Lower lobe of right lung (tissue), 2 donors: ENCODE measurements around the gene VPS33A. TPM values are rescaled to one million over a fixed set of nuclear protein-coding genes. Genes with fewer than 3 reads are reported as not detected.

Experiments used
- ATAC-seq, 2 donors: fragments of 200-7000 bp; cut with Tn5 transposase; one replicate each; pipeline ENCODE4 v1.9.1; 2020 to 2022; ENCODE audit warnings: mild to moderate bottlenecking in 2 of 2, moderate library complexity in 2 of 2
- DNase-seq: peaks from one replicate; pipeline ENCODE4 v3.0.0-alpha.2; 2020
- H3K27ac ChIP-seq: fragments of 200-600 bp; one replicate; pipeline ENCODE4 v1.8.0; 2022
- H3K27me3 ChIP-seq: fragments of 200-600 bp; one replicate; pipeline ENCODE4 v1.8.0; 2022; ENCODE audit warnings: low read depth
- H3K36me3 ChIP-seq: fragments of 200-600 bp; one replicate; pipeline ENCODE4 v1.8.0; 2022; ENCODE audit warnings: mild to moderate bottlenecking
- H3K4me1 ChIP-seq: fragments of 200-600 bp; one replicate; pipeline ENCODE4 v1.8.0; 2022
- H3K4me3 ChIP-seq: fragments of 200-600 bp; one replicate; pipeline ENCODE4 v1.8.0; 2022; ENCODE audit warnings: mild to moderate bottlenecking
- H3K9me3 ChIP-seq: fragments of 200-600 bp; one replicate; pipeline ENCODE4 v1.8.0; 2022
- CTCF ChIP-seq: fragments of 200-600 bp; IDR thresholded peaks from one replicate; pipeline ENCODE4 v1.8.0; 2022; ENCODE audit warnings: antibody characterized with exemption, mild to moderate bottlenecking
- intact Hi-C: fragments of 100-400 bp; cut with DNase I; formaldehyde crosslinking; loops from one replicate; pipeline ENCODE4 v1.11.0; 2022
- total RNA-seq: library from RNA; stranded (reverse); fragmentation: NEBNext Ultra II Directional; extraction: Animal tissue kit (Norgen Biotek cat#: 25700); gene quantifications from one replicate; pipeline ENCODE4 v1.2.1, GENCODE V29; 2021
- donor health status: DM: no; HTN: yes; CAD: no; lungs with severe emphysema.

VPS33A gene
- total RNA-seq, 1 donor from 2014 or later = 16.2 TPM

- no peak for TF ChIP-seq CTCF
- DNase-seq = no peak
- intact Hi-C loops = no loop called here
- H3K4me3 ChIP-seq = no peak overlapping the region
- ATAC-seq = no peak
- H3K27ac ChIP-seq = no peak overlapping the region
- H3K4me1 ChIP-seq = no peaks in the 10 kb centered on the region
- peaks cover 89% of the 10 kb centered on the region for H3K36me3 ChIP-seq
- H3K27me3 ChIP-seq = no peaks in the 10 kb centered on the region
- no peaks in the 10 kb centered on the region for H3K9me3 ChIP-seq
These were observed 42.5 kb upstream of the VPS33A start for GRCh38 chr12:122308811-122309210.

- H3K27me3 ChIP-seq = no peaks in the 10 kb centered on the region
- no peak for TF ChIP-seq CTCF
- H3K4me1 ChIP-seq = no peaks in the 10 kb centered on the region
- H3K27ac ChIP-seq = no peak overlapping the region
- intact Hi-C loops = no loop called here
- H3K4me3 ChIP-seq = no peak overlapping the region
- no peak for ATAC-seq
- no peak for DNase-seq
- H3K36me3 ChIP-seq = peaks cover 88% of the 10 kb centered on the region
- H3K9me3 ChIP-seq = no peaks in the 10 kb centered on the region
These were observed 40.1 kb upstream of the VPS33A start for GRCh38 chr12:122306407-122306806.

GRCh38 chr12:122304924-122305323, 38.6 kb upstream of the VPS33A start:
- Histone ChIP-seq H3K27ac (no peak overlapping the region), H3K4me1 (no peaks in the 10 kb centered on the region), H3K4me3 (no peak overlapping the region), H3K36me3 (peaks cover 94% of the 10 kb centered on the region), H3K27me3 (no peaks in the 10 kb centered on the region), H3K9me3 (no peaks in the 10 kb centered on the region)
- no peak for ATAC-seq
- TF ChIP-seq CTCF = no peak
- intact Hi-C loops = no loop called here
- DNase-seq = no peak

- intact Hi-C loops = no loop called here
- Histone ChIP-seq H3K36me3 (peaks cover 93% of the 10 kb centered on the region), H3K4me3 (no peak overlapping the region), H3K4me1 (no peaks in the 10 kb centered on the region), H3K27me3 (no peaks in the 10 kb centered on the region), H3K27ac (no peak overlapping the region), H3K9me3 (no peaks in the 10 kb centered on the region)
- no peak for TF ChIP-seq CTCF
- DNase-seq (no peak), ATAC-seq (no peak)
These were observed 36.8 kb upstream of the VPS33A start for GRCh38 chr12:122303068-122303467.

GRCh38 chr12:122298071-122298748, 31.9 kb upstream of the VPS33A start:
- DNase-seq = no peak
- Histone ChIP-seq H3K36me3 (peaks cover 89% of the 10 kb centered on the region), H3K9me3 (no peaks in the 10 kb centered on the region), H3K4me1 (no peaks in the 10 kb centered on the region), H3K27me3 (no peaks in the 10 kb centered on the region), H3K4me3 (no peak overlapping the region), H3K27ac (no peak overlapping the region)
- ATAC-seq = no peak
- TF ChIP-seq CTCF = no peak
- intact Hi-C loops = no loop called here
